ENCODE data around the gene HIPK2.

Gene HIPK2

DNA sequence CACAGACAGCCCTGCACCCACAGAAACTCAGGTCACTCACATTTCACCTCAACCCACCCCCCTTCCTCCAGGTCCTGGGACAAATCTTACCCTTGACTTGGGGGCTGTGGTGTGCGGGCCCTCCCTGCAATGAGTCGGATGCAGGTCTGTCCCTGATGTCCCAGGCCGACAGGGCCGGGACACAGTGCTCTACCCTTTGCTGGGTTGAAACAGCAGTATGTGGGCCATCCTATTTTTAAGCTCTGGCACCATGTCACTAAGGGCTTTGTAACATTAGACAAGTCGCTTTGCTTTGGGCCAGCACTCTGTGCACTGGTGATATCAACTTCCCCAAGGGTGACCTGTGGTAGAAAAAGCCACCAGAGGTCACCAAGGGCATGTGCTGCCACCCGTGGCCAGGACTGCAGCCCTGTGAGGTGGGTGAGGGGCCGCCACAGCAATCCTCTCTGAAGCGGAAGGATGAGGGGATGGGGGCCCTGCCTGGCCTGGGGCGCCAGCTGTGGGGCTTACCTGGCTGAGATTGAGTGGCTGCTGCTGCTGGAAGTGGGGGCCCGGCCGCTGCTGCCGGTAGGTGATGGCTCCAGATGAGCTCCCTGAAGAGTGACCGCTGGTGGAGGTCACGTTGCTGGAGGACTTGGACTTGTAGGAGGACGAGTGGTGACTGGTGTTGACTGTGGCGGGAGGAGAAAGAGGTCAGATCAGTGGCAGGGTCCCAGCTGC lies 203.0 kb downstream of the HIPK2 start:
- Histone ChIP-seq H3K9me3 (ENCODE audit: control extremely low read depth in 1 of 5, control insufficient read depth in 4 of 5, insufficient read depth in 2 of 5, low read depth in 1 of 5, low read length in 4 of 5) (no peaks in the 10 kb centered on the region), H3K4me3 (ENCODE audit: control insufficient read depth in 1 of 7, extremely low read depth in 1 of 7, insufficient read depth in 4 of 7, low read depth in 2 of 7, low read length in 6 of 7) (no peak overlapping the region), H3K36me3 (ENCODE audit: control insufficient read depth in 4 of 4, insufficient read depth in 4 of 4, low read length in 3 of 4) (peaks cover 7 to 48% (median 17%) of the 10 kb centered on the region in 4 experiments), H3K4me1 (ENCODE audit: control extremely low read depth in 1 of 4, control insufficient read depth in 4 of 4, insufficient read depth in 4 of 4, low read length in 3 of 4) (peaks cover 0 to 1% (median 0%) of the 10 kb centered on the region in 4 experiments), H3K27ac (ENCODE audit: insufficient read depth in 1 of 2, low read depth in 1 of 2, low read length in 2 of 2, poor library complexity in 1 of 2, severe bottlenecking in 2 of 2) (no peak overlapping the region), H3K27me3 (replicated peaks in 2 of 5; ENCODE audit: control insufficient read depth in 4 of 5, insufficient read depth in 5 of 5, low read length in 4 of 5) (no peaks in the 10 kb centered on the region)
- ChIA-PET POLR2A (no interaction called here), CTCF (interaction anchor here (1.3 kb wide), 1 partner anchor 25 kb away, joined by 3 read pairs; no protein-coding TSS in a partner anchor)
- 93% methylated on average over 16 of the region's 16 CpGs for WGBS (ENCODE audit: insufficient coverage)
- DNase-seq: no peak

DNA sequence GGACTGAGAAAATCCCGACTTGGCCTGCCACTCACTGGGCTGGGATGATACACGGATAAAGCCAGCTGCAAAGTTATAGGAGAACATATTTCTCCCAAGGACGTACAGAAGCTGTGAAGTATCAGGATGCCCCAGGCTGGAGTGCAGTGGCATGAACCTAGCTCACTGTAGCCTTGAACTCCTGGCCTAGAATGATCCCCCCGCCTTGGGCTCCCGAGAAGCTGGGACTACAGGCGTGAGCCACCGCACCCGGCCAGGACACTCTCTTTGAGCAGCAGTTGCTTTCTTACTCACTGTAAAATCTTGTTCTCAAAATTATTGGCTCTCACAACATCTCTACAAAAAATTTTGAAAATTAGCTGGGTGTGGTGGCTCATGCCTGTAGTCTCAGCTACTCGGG lies 203.9 kb downstream of the HIPK2 start:
- no peak overlapping the region for H3K27ac ChIP-seq (ENCODE audit: insufficient read depth in 1 of 2, low read depth in 1 of 2, low read length in 2 of 2, poor library complexity in 1 of 2, severe bottlenecking in 2 of 2)
- no peak for DNase-seq
- H3K9me3 ChIP-seq (ENCODE audit: control extremely low read depth in 1 of 5, control insufficient read depth in 4 of 5, insufficient read depth in 2 of 5, low read depth in 1 of 5, low read length in 4 of 5): no peaks in the 10 kb centered on the region
- ChIA-PET POLR2A (no interaction called here), CTCF (no interaction called here)
- no peaks in the 10 kb centered on the region for H3K27me3 ChIP-seq (replicated peaks in 2 of 5; ENCODE audit: control insufficient read depth in 4 of 5, insufficient read depth in 5 of 5, low read length in 4 of 5)
- no peaks in the 10 kb centered on the region for H3K4me1 ChIP-seq (ENCODE audit: control extremely low read depth in 1 of 4, control insufficient read depth in 4 of 4, insufficient read depth in 4 of 4, low read length in 3 of 4)
- 98% methylated on average over 6 of the region's 9 CpGs for WGBS (ENCODE audit: insufficient coverage)
- peaks cover 7 to 42% (median 14%) of the 10 kb centered on the region in 4 experiments for H3K36me3 ChIP-seq (ENCODE audit: control insufficient read depth in 4 of 4, insufficient read depth in 4 of 4, low read length in 3 of 4)
- H3K4me3 ChIP-seq (ENCODE audit: control insufficient read depth in 1 of 7, extremely low read depth in 1 of 7, insufficient read depth in 4 of 7, low read depth in 2 of 7, low read length in 6 of 7): no peak overlapping the region

DNA sequence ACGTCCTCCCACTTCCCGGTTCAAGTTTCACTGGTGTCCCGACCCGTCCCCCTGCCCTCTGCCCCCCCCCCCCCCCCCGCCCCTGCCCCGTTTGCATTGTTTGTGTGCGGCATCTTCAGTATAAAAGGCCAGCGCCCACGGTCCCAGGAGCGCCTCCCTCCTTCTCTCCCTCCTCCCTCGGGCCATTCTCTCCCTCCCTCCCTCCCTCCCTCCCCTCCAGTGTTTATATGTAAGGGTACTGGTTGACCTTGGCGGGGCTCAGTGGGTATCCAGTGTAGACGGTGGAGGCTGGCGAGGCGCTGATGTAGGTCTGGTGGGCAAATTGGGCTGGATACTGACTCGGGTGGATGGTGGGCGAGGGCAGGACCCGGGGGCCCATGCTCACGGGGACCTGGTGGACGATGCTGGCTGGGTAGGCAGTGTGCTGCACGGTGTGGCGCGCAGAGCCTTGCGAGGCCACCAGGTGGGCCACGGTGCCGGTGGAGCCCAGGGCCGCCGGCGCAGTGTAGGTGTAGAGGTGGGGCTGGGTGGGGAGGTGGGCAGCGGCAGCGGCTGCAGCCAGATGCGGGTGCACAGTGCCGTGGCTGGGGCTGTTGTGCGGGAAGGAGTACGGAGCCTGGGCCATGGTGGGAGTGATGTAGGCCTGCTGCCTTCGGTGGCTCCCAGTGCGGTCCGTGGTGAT lies 205.0 kb downstream of the HIPK2 start:
- DNase-seq: no peak
- H3K4me3 ChIP-seq (ENCODE audit: control insufficient read depth in 1 of 7, extremely low read depth in 1 of 7, insufficient read depth in 4 of 7, low read depth in 2 of 7, low read length in 6 of 7): no peak overlapping the region
- no peak overlapping the region for H3K27ac ChIP-seq (ENCODE audit: insufficient read depth in 1 of 2, low read depth in 1 of 2, low read length in 2 of 2, poor library complexity in 1 of 2, severe bottlenecking in 2 of 2)
- no peaks in the 10 kb centered on the region for H3K27me3 ChIP-seq (replicated peaks in 2 of 5; ENCODE audit: control insufficient read depth in 4 of 5, insufficient read depth in 5 of 5, low read length in 4 of 5)
- ChIA-PET CTCF (no interaction called here), POLR2A (no interaction called here)
- H3K36me3 ChIP-seq (ENCODE audit: control insufficient read depth in 4 of 4, insufficient read depth in 4 of 4, low read length in 3 of 4): peaks cover 7 to 42% (median 16%) of the 10 kb centered on the region in 4 experiments
- 98% methylated on average over 16 of the region's 38 CpGs for WGBS (ENCODE audit: insufficient coverage)
- no peaks in the 10 kb centered on the region for H3K9me3 ChIP-seq (ENCODE audit: control extremely low read depth in 1 of 5, control insufficient read depth in 4 of 5, insufficient read depth in 2 of 5, low read depth in 1 of 5, low read length in 4 of 5)
- no peaks in the 10 kb centered on the region for H3K4me1 ChIP-seq (ENCODE audit: control extremely low read depth in 1 of 4, control insufficient read depth in 4 of 4, insufficient read depth in 4 of 4, low read length in 3 of 4)

DNA sequence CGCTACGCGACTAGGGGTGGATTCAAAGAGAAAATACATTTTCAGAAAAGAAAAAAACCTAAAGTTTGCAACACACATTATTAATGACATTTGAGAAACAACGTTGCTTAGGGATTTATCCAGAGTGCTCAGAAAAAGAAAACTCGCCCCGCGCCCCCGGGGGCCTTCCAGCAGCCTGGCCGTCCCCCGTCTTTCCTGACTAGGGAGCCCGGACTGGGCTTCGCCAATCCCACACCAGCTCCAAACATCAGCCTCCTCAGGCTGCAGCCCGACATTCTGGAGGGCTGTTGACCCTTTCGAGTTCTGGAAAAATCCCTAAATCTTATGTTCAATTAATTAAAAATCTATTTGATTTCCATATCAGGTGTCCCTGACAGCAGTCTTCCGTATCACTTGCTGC lies 205.7 kb downstream of the HIPK2 start:
- ChIA-PET POLR2A (interaction anchor here (0.6 kb wide), 1 partner anchor 19 kb away, joined by 4 read pairs; no protein-coding TSS in a partner anchor), CTCF (no interaction called here)
- Histone ChIP-seq H3K4me3 (ENCODE audit: control insufficient read depth in 1 of 7, extremely low read depth in 1 of 7, insufficient read depth in 4 of 7, low read depth in 2 of 7, low read length in 6 of 7) (no peak overlapping the region), H3K4me1 (ENCODE audit: control extremely low read depth in 1 of 4, control insufficient read depth in 4 of 4, insufficient read depth in 4 of 4, low read length in 3 of 4) (no peaks in the 10 kb centered on the region), H3K27ac (ENCODE audit: insufficient read depth in 1 of 2, low read depth in 1 of 2, low read length in 2 of 2, poor library complexity in 1 of 2, severe bottlenecking in 2 of 2) (no peak overlapping the region), H3K27me3 (replicated peaks in 2 of 5; ENCODE audit: control insufficient read depth in 4 of 5, insufficient read depth in 5 of 5, low read length in 4 of 5) (no peaks in the 10 kb centered on the region), H3K36me3 (ENCODE audit: control insufficient read depth in 4 of 4, insufficient read depth in 4 of 4, low read length in 3 of 4) (peaks cover 7 to 37% (median 19%) of the 10 kb centered on the region in 4 experiments), H3K9me3 (ENCODE audit: control extremely low read depth in 1 of 5, control insufficient read depth in 4 of 5, insufficient read depth in 2 of 5, low read depth in 1 of 5, low read length in 4 of 5) (no peaks in the 10 kb centered on the region)
- no peak for DNase-seq
- WGBS (ENCODE audit: insufficient coverage): 98% methylated on average over 9 of the region's 15 CpGs

- 97% methylated on average over 18 of the region's 20 CpGs for WGBS (ENCODE audit: insufficient coverage)
- H3K27ac ChIP-seq (ENCODE audit: insufficient read depth in 1 of 2, low read depth in 1 of 2, low read length in 2 of 2, poor library complexity in 1 of 2, severe bottlenecking in 2 of 2): no peak overlapping the region
- H3K36me3 ChIP-seq (ENCODE audit: control insufficient read depth in 4 of 4, insufficient read depth in 4 of 4, low read length in 3 of 4): peaks cover 7 to 37% (median 20%) of the 10 kb centered on the region in 4 experiments
- H3K4me1 ChIP-seq (ENCODE audit: control extremely low read depth in 1 of 4, control insufficient read depth in 4 of 4, insufficient read depth in 4 of 4, low read length in 3 of 4): no peaks in the 10 kb centered on the region
- H3K4me3 ChIP-seq (ENCODE audit: control insufficient read depth in 1 of 7, extremely low read depth in 1 of 7, insufficient read depth in 4 of 7, low read depth in 2 of 7, low read length in 6 of 7): no peak overlapping the region
- CTCF ChIA-PET: no interaction called here
- POLR2A ChIA-PET: interaction anchor here (0.6 kb wide), 1 partner anchor 19 kb away, joined by 4 read pairs; no protein-coding TSS in a partner anchor
- no peaks in the 10 kb centered on the region for H3K27me3 ChIP-seq (replicated peaks in 2 of 5; ENCODE audit: control insufficient read depth in 4 of 5, insufficient read depth in 5 of 5, low read length in 4 of 5)
- no peak for DNase-seq
- no peaks in the 10 kb centered on the region for H3K9me3 ChIP-seq (ENCODE audit: control extremely low read depth in 1 of 5, control insufficient read depth in 4 of 5, insufficient read depth in 2 of 5, low read depth in 1 of 5, low read length in 4 of 5)
Measured at GRCh38 chr7:139571651-139572050, 206.1 kb downstream of the HIPK2 start.

GRCh38 chr7:139571190-139571589 lies 206.6 kb downstream of the HIPK2 start:
- peak in 1 of 3 donors; percentile 8 for DNase-seq
- CTCF ChIA-PET: no interaction called here
- Histone ChIP-seq H3K9me3 (ENCODE audit: control extremely low read depth in 1 of 5, control insufficient read depth in 4 of 5, insufficient read depth in 2 of 5, low read depth in 1 of 5, low read length in 4 of 5) (peaks cover 0 to under 1% (median 0%) of the 10 kb centered on the region in 5 experiments), H3K4me3 (ENCODE audit: control insufficient read depth in 1 of 7, extremely low read depth in 1 of 7, insufficient read depth in 4 of 7, low read depth in 2 of 7, low read length in 6 of 7) (no peak overlapping the region), H3K27me3 (replicated peaks in 2 of 5; ENCODE audit: control insufficient read depth in 4 of 5, insufficient read depth in 5 of 5, low read length in 4 of 5) (no peaks in the 10 kb centered on the region), H3K27ac (ENCODE audit: insufficient read depth in 1 of 2, low read depth in 1 of 2, low read length in 2 of 2, poor library complexity in 1 of 2, severe bottlenecking in 2 of 2) (no peak overlapping the region), H3K36me3 (ENCODE audit: control insufficient read depth in 4 of 4, insufficient read depth in 4 of 4, low read length in 3 of 4) (peaks cover 7 to 34% (median 16%) of the 10 kb centered on the region in 4 experiments), H3K4me1 (ENCODE audit: control extremely low read depth in 1 of 4, control insufficient read depth in 4 of 4, insufficient read depth in 4 of 4, low read length in 3 of 4) (no peaks in the 10 kb centered on the region)
- WGBS (ENCODE audit: insufficient coverage): 99% methylated on average over 6 of the region's 20 CpGs
- POLR2A ChIA-PET: interaction anchor here (0.6 kb wide), 1 partner anchor 18 kb away, joined by 4 read pairs; no protein-coding TSS in a partner anchor

DNA sequence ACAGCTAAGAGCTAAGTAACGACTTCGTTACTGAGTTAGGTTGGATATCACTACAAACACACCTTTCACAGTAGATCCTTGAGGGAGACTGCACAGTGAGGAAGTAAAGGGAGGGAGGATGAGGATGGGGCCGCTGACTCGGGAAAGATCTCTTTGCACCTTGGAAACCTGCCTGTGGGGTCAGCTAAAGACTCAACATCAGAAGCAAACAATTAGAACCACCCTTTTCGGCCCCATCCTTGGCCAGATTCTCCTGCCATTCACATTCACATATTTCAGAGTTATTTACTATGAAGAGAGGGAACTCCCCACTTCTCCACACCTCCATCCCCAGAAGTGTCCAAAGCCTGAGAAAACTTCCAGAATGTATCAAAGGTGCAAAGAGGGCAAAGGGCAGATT lies 207.2 kb downstream of the HIPK2 start:
- Histone ChIP-seq H3K27me3 (replicated peaks in 2 of 5; ENCODE audit: control insufficient read depth in 4 of 5, insufficient read depth in 5 of 5, low read length in 4 of 5) (no peaks in the 10 kb centered on the region), H3K27ac (ENCODE audit: insufficient read depth in 1 of 2, low read depth in 1 of 2, low read length in 2 of 2, poor library complexity in 1 of 2, severe bottlenecking in 2 of 2) (no peak overlapping the region), H3K36me3 (ENCODE audit: control insufficient read depth in 4 of 4, insufficient read depth in 4 of 4, low read length in 3 of 4) (peaks cover 7 to 34% (median 14%) of the 10 kb centered on the region in 4 experiments), H3K9me3 (ENCODE audit: control extremely low read depth in 1 of 5, control insufficient read depth in 4 of 5, insufficient read depth in 2 of 5, low read depth in 1 of 5, low read length in 4 of 5) (peaks cover 0 to 3% (median 0%) of the 10 kb centered on the region in 5 experiments), H3K4me1 (ENCODE audit: control extremely low read depth in 1 of 4, control insufficient read depth in 4 of 4, insufficient read depth in 4 of 4, low read length in 3 of 4) (no peaks in the 10 kb centered on the region), H3K4me3 (ENCODE audit: control insufficient read depth in 1 of 7, extremely low read depth in 1 of 7, insufficient read depth in 4 of 7, low read depth in 2 of 7, low read length in 6 of 7) (no peak overlapping the region)
- ChIA-PET POLR2A (no interaction called here), CTCF (interaction anchor here (1.0 kb wide), 1 partner anchor 34 kb away, joined by 3 read pairs; no protein-coding TSS in a partner anchor)
- WGBS (ENCODE audit: insufficient coverage): 100% methylated on average over 1 of the region's 5 CpGs
- no peak for DNase-seq
